Esophagus squamous epithelium (tissue), 5 donors: ENCODE results near the gene SPACA4. TPM values are rescaled to one million over a fixed set of nuclear protein-coding genes. Genes with fewer than 3 reads are reported as not detected.
"Not testable (repeated sequence)": the region's sequence is repeated elsewhere in the genome, so short reads cannot be mapped to it uniquely, and the experiment has no call there.

ENCODE experiments used
- DNase-seq: peaks from one replicate; lab custom pipeline; 2025; lab: John Stamatoyannopoulos, UW
- H3K27ac ChIP-seq, 4 donors: fragments of 200-600 bp; sonication (generic); one replicate each; pipeline ENCODE4 v1.5.1; 2016 to 2019; ENCODE audit warnings: mild to moderate bottlenecking in 1 of 4
- H3K27me3 ChIP-seq, 4 donors: fragments of 200-600 bp; sonication (generic); 1 replicate in 3 of 4; 2 replicates in 1 of 4; pipeline versions ENCODE4 v1.5.1 to v1.6.0; 2017 to 2021; ENCODE audit warnings: antibody characterized with exemption in 1 of 4
- H3K36me3 ChIP-seq, 3 donors: fragments of 200-600 bp; sonication (generic); one replicate each; pipeline ENCODE4 v1.5.1; 2016 to 2019
- H3K4me1 ChIP-seq, 3 donors: fragments of 200-600 bp; sonication (generic); one replicate each; pipeline ENCODE4 v1.5.1; 2017 to 2019
- H3K4me3 ChIP-seq, 4 donors: fragments of 200-600 bp; sonication (generic); 1 replicate in 3 of 4; 2 replicates in 1 of 4; pipeline ENCODE4 v1.5.1; 2016 to 2019; ENCODE audit warnings: mild to moderate bottlenecking in 2 of 4, moderate library complexity in 1 of 4
- H3K9me3 ChIP-seq, 3 donors: fragments of 200-600 bp; sonication (generic); one replicate each; pipeline ENCODE4 v1.5.1; 2016 to 2019
- POLR2A ChIP-seq, 4 donors: fragments of 450-650 bp; IDR thresholded peaks; one replicate each; pipeline ENCODE4 v1.6.1; 2017; ENCODE audit warnings: antibody characterized with exemption in 4 of 4, mild to moderate bottlenecking in 4 of 4, moderate library complexity in 3 of 4
- WGBS, 2 donors: methylation state at CpG; one replicate each; pipeline ENCODE4 v1.1.5; 2018; 5-methylcytosine and 5-hydroxymethylcytosine counted together
- intact Hi-C: fragments of 100-400 bp; cut with DNase I; formaldehyde crosslinking; loops from one replicate; pipeline ENCODE4 v1.15.0; 2022
- total RNA-seq, 4 donors: library from RNA; depleted of rRNA; stranded (reverse); fragments of >200 nt; gene quantifications; one replicate each; pipeline ENCODE4 v1.1.0, GENCODE V29; 2016
- TF ChIP-seq, protein P1 (sequence below), 6 experiments: fragments of 450-650 bp in 4 of 6; fragments of 200-600 bp in 2 of 6; sonication (generic) in 2 of 6; IDR thresholded peaks; one replicate each; pipeline ENCODE4 v1.5.1; 2016 to 2019; ENCODE audit warnings: antibody characterized with exemption in 6 of 6, mild to moderate bottlenecking in 4 of 6, moderate library complexity in 4 of 6
- donor health status: DM: yes; HTN: yes; CAD: no.

The SPACA4 gene
- total RNA-seq, 4 donors from 2014 or later: 1.3 to 1.7 (median 1.4) TPM; not detected in 1

DNA sequence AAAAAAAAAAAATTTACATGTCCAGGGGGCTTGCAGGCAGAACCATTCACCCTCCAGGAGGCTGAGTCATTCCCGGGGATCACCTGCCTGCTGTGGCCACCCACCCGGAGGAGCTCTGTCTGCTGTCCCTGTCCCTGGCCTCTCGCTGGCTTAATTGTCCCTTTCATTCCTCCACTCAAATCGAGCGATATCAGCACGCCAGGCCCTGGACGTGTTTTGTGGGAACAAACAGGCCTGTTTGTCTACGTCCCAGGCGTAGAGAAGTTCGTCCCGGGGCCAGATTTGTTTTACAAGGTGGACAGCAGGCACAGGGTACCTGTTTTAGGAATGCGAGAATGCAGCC lies 33.4 kb upstream of the SPACA4 start:
- 65 to 68% methylated on average over 11 to 12 of the region's 12 CpGs for WGBS, 2 donors
- Histone ChIP-seq H3K9me3 (no peaks in the 10 kb centered on the region), H3K4me3 (no peak overlapping the region), H3K36me3 (peaks cover 0 to 21% (median 0%) of the 10 kb centered on the region in 3 donors), H3K4me1 (peaks cover 5 to 61% (median 13%) of the 10 kb centered on the region in 3 donors), H3K27ac (no peak overlapping the region), H3K27me3 (no peaks in the 10 kb centered on the region)
- no peak for DNase-seq
- TF ChIP-seq POLR2A (IDR thresholded peaks at IDR 0.05): no peak
- TF ChIP-seq, protein P1, sequence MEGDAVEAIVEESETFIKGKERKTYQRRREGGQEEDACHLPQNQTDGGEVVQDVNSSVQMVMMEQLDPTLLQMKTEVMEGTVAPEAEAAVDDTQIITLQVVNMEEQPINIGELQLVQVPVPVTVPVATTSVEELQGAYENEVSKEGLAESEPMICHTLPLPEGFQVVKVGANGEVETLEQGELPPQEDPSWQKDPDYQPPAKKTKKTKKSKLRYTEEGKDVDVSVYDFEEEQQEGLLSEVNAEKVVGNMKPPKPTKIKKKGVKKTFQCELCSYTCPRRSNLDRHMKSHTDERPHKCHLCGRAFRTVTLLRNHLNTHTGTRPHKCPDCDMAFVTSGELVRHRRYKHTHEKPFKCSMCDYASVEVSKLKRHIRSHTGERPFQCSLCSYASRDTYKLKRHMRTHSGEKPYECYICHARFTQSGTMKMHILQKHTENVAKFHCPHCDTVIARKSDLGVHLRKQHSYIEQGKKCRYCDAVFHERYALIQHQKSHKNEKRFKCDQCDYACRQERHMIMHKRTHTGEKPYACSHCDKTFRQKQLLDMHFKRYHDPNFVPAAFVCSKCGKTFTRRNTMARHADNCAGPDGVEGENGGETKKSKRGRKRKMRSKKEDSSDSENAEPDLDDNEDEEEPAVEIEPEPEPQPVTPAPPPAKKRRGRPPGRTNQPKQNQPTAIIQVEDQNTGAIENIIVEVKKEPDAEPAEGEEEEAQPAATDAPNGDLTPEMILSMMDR (IDR thresholded peaks at IDR 0.05): no peak
- intact Hi-C loops: no loop called here

DNA sequence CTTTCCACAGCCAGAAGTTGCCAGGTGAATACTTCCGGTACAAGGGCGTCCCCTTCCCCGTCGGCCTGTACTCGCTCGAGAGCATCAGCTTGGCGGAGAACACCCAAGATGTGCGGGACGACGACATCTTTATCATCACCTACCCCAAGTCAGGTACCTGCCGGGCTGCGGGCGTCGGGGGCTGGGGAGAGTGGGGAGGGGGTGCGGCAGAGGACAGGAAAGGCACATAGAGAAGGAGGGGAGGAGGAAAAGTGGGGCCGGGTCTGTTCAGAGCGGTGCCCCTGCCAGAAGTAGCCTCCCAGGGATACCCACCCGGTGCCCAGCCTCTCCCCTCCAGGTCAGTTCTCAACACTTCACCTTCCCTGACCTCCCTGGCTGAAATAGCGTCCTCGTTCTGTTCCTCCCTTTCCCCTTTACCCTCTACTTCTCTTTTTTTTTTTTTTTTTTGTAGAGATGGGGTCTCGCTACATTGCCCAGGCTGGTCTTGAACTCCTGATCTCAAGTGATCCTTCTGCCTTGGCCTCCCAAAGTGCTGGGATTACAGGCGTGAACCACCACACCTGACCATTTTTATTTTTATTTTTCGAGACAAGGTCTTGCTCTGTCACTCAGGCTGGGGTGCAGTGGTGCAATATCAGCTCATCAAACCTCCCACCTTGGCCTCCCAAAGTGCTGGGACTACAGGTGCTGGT lies 30.5 kb upstream of the SPACA4 start:
- TF ChIP-seq, protein P1 (IDR thresholded peaks at IDR 0.05): no peak
- no peak for TF ChIP-seq POLR2A (IDR thresholded peaks at IDR 0.05)
- H3K27ac ChIP-seq: no peak overlapping the region
- intact Hi-C loops: no loop called here
- 80 to 84% methylated on average over 20 of the region's 23 CpGs for WGBS, 2 donors
- H3K36me3 ChIP-seq: peaks cover 0 to 49% (median 0%) of the 10 kb centered on the region in 3 donors
- DNase-seq: no peak
- peaks cover 0 to 34% (median 6%) of the 10 kb centered on the region in 3 donors for H3K4me1 ChIP-seq
- H3K27me3 ChIP-seq: no peaks in the 10 kb centered on the region
- no peaks in the 10 kb centered on the region for H3K9me3 ChIP-seq
- no peak overlapping the region for H3K4me3 ChIP-seq

DNA sequence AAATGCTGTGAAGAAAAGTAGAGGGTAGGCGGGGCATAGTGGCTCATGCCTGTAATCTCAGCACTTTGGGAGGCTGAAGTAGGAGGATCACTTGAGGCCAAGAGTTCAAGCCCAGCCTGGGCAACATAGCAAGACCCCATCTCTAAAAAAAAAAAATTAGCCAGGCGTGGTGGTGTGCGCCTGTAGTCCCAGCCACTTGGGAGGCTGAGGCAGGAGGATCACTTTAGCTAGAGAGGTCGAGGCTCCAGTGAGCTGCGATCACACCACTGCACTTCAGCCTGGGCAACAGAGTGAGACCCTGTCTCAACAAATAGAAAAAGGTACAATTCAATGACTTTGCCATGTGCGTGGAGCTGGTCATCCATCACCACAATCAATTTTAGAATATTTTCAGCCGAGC lies 28.6 kb upstream of the SPACA4 start:
- peaks cover 0 to 49% (median 0%) of the 10 kb centered on the region in 3 donors for H3K36me3 ChIP-seq
- H3K9me3 ChIP-seq, H3K27ac ChIP-seq, H3K4me3 ChIP-seq, intact Hi-C loops, H3K27me3 ChIP-seq, DNase-seq: not testable (repeated sequence)
- peaks cover 0 to 33% (median 9%) of the 10 kb centered on the region in 3 donors for H3K4me1 ChIP-seq
- 86 to 97% methylated on average over 7 of the region's 7 CpGs for WGBS, 2 donors

DNA sequence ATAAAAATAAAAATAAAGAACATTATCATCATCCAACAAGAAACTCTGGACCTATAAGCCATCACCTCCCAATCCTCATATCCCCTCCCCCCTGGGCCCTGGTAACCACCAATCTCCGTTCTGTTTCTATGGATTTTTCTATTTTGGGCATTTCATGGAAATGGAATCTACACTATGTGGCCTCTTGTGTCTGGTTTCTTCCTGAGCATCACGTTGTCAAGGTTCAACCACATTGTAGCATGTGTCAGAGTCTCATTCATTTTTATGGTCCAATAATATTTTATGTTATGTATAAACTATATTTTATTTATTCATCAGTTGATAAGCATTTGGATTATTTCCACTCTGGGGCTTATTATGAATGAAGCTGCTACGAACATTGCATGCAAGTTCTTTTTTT lies 27.7 kb upstream of the SPACA4 start:
- peaks cover 4 to 34% (median 15%) of the 10 kb centered on the region in 3 donors for H3K4me1 ChIP-seq
- no peak overlapping the region for H3K4me3 ChIP-seq
- DNase-seq: no peak
- intact Hi-C loops: no loop called here
- H3K27ac ChIP-seq: no peak overlapping the region
- WGBS, 2 donors: 45 to 53% methylated on average over 3 of the region's 3 CpGs
- peaks cover 0 to 49% (median 0%) of the 10 kb centered on the region in 3 donors for H3K36me3 ChIP-seq
- H3K9me3 ChIP-seq: no peaks in the 10 kb centered on the region
- no peak for TF ChIP-seq POLR2A (IDR thresholded peaks at IDR 0.05)
- TF ChIP-seq, protein P1 (IDR thresholded peaks at IDR 0.05): no peak
- H3K27me3 ChIP-seq: no peaks in the 10 kb centered on the region

DNA sequence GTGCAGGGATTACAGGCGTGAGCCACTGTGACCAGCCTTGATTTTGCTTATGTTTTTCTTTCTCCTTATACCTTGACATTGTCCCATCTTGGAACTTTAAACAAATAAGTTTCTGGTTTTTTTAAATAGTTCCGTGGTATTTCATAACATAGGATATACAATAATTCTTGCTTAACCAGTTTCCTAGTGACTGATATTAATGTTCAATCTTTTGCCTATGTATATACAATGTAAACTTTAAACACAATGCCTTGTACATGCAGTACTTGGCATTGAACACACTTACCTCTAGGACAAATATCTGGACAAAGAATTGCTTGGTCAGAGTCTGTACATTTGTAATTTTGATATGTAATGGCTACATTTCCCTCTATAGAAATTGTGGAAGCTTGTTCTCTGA lies 24.4 kb upstream of the SPACA4 start:
- H3K9me3 ChIP-seq: no peaks in the 10 kb centered on the region
- 37 to 58% methylated on average over 2 of the region's 2 CpGs for WGBS, 2 donors
- DNase-seq: no peak
- H3K36me3 ChIP-seq: peaks cover 0 to 40% (median 0%) of the 10 kb centered on the region in 3 donors
- peak overlapping the region; percentile 49 to 80 (median 71) for H3K27ac ChIP-seq
- TF ChIP-seq, protein P1 (IDR thresholded peaks at IDR 0.05): no peak
- no peak for TF ChIP-seq POLR2A (IDR thresholded peaks at IDR 0.05)
- H3K4me1 ChIP-seq: peaks cover 7 to 41% (median 18%) of the 10 kb centered on the region in 3 donors
- intact Hi-C loops: no loop called here
- no peak overlapping the region for H3K4me3 ChIP-seq
- no peaks in the 10 kb centered on the region for H3K27me3 ChIP-seq
